HG03432 (cell line): ENCODE results near the gene NPEPL1.

Source experiments
- ATAC-seq: cut with Tn5 transposase; IDR thresholded peaks from one replicate; pipeline ENCODE4 v1.9.1; 2021; ENCODE audit warnings: mild to moderate bottlenecking, moderate library complexity; ENCODE audit not compliant: unreplicated experiment

NPEPL1 gene

DNA sequence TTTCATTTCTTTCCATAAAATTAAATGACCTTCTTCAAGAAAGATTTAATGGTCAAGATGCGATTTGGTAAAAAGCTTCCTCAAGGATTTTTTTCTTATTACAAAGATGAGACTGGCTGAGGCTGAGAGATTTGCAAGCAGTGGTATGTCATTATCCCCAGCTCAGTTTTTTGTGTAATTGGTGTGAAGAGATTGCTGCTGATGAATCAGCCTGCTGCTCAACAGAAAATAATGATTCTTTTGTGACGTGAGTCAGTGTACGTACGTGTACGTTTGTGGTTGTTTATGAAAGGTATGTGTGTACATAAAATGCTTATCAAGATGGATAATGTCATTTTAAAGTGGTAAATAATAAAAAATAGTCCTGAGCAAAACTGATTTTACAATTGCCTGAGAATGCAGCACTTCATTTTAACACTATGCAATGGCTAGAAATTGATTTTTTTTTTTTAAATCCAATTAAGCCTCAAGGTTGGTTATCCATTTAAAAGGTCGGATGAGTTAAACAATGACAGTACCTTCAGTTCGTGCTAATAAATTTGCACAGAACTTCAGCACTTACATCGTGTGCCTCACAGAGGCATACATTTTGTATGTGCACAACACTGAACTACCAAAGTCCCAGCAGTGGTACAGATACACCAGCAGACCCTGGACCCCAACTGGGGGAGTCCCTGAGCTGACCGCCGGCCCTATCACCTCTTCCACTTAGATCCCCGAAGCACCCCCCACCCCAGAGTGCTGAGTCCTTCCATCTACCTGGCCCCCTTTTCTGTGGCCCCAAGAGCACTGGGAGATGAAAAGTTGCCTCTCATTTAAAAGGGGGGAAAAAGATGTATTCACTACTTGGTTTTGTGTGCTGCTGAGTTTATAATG lies 9.7 kb upstream of the NPEPL1 start:
- no peak for ATAC-seq

DNA sequence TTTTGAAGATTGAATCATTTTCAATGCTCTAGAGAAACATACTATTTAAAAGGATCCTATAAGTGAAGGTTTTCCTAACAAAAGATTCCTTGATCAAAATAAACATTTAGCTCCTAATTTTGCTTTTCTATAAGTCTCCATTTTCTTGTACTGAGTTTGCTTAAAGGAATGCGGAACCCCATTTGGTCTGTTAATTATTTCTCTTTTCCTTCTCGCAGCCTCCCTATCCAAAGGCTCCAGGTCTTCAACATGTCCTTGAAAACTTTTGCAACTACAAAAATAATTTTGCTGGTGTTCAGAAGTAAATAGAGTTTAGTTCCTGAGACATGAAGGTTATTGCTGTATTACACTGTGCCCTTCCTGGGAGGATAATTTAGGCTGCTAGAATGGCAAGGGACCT lies 8.3 kb upstream of the NPEPL1 start:
- ATAC-seq: no peak

DNA sequence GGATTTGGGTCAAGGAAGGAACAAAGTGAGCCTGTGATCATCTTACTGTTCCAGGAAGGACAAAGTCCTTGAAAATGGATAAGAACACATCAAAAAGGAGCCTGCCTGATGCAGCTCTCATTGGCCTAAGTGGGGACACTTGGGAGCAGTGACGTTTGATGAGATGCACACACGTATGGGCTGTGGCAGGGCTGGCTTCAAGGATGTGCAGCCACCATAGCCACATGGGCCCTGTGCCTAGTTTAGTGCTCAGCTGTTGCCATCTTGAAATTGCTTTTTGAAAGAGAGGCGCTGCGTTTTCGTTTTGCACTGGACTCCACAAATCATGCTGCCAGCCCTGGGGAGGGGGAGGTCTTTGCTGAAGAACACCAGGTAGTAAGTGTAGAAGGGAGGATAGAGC lies 6.6 kb upstream of the NPEPL1 start:
- ATAC-seq: no peak

DNA sequence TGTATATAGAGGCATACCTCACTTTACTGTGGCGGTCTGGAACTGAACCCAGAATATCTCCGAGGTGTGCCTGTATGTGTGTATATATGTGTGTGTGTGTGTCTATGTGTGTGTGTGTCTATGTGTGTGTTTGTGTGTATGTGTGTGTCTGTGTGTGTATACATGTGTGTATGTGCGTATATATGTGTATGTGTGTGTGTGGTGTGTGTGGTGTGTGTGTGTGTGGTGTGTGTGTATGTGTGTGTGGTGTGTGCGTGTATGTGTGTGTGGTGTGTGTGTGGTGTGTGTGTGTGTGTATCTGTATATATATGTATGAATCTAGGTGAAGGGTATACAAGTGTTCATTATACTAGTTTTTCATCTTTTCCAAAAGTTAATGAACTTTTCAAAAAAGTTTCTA lies 4.2 kb upstream of the NPEPL1 start:
- ATAC-seq: no peak

DNA sequence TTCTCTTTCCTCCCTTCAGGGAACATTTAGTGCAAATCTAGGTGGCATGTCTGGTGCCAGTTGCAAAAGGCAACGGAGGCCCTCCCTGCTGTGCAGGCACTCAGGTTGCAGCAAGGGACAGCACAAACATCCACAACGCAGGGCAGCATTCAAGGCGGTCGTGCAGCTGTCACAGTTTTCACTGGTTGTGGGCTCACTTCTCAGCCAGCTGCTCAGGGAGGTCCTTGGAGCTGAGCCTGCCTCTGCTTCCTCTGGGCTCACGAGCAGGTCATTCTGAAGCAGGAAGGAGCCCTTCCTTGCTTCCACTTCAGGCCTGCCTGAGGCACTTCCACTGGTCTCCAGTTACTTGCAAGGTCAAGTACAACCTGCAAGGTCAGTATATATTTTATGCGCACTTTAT lies 3.8 kb upstream of the NPEPL1 start:
- no peak for ATAC-seq

DNA sequence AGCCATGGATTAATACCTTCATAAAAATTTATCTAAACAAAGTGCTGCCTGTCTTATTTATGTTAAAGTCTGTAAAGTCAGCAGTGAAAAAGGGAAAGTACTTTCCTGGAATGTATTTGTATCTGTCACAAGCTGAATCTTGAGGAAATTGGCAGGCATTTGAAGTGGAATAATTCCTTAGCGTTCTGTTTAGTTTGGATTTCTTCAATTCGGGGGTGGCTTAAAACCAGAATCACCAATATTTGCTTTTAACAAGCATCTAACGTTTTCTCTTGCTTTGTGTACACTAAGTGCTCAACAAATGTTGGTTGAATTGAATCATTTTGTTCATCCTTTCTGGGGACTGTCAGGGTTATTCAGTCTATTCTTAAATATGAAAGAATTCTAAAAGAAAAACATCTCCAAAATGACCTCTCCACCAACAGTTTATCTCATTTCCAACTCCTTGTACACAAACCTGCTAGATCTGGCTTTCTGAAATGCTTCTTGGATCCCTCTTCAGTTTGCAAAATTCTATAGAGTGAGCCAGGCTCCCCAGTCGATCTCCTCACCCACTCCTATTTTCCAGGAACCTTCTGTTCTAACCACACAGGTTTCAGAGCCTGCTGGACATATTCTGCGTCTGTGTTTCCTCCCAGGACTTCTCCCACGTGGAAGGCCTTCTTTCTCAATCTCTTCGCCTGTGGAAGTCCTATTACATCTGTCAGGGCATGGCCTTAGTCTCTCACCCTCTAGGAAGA lies 2.0 kb upstream of the NPEPL1 start:
- ATAC-seq: no peak

DNA sequence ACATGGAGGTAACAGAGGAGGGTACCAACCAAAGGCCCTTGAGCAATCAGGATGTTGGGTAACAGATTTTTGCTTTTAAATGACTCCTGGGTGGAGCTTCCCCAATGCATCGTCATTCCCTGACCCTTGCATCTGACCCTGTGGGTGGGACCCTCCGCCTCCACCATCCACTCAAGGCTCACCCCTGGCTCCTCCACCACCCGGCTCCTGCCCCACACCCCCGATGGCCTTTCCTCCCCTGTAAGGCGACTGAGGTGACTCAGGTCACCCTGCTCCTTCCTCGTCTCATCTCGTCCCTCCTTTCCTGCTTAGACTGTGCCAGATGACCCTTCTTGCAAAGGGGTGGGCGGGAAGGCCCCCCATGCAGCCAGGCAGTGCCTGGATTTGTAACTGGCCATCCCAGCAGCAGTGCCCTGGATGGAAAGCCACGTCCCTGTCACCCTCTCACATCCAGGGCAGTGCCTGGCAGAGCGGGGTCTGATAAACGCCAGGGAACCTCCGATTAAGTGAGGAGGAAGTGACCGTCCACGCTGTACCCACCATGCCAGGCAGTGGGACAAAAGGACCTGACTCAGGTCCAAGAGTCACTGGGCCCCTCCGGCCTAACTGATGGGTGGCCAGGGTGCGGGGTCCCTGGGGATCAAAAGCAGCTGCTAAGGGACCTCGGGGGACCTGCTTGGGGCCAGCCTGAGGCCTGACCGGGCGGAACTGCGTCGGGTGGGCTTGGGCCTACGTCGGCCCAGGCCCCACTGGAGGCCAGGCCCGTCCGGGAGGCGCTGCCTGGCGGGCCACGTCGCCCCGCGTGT lies 624 bp upstream of the NPEPL1 start:
- ATAC-seq: no peak

DNA sequence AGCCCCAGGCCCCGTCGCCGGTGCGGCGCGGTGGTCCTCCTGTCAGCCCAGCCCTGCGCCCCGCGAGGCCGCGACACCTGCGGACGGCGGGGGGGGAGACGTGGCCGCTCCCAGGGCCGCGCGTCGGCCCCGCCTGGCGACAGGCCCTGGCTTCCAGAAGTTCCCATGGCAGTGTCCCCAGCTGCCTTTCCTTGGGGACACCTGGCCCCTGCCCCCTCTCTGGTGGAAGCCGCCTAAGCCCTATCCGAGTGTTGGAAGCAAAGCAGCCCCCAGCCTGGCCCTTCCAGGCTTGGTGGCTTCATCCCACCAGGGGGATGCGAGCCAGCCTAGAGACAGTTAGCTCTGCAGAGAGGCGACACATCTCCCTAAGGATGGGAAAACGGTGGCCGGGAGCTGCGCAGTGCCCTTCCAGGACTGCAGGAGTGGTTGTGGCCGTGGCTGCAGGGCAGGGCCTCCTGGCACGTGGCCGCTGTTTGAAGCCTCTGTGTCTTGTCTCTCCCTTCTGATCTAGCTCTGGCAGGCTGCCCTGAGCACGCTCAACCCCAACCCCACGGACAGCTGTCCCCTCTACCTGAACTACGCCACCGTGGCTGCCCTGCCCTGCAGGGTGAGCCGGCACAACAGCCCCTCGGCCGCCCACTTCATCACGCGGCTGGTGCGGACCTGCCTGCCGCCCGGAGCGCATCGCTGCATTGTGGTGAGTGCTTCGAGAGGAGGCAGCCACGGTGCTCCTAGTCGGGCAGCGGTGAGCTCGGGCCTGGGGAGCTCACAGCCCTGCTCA lies 816 bp downstream of the NPEPL1 start:
- ATAC-seq: peak; percentile 41

DNA sequence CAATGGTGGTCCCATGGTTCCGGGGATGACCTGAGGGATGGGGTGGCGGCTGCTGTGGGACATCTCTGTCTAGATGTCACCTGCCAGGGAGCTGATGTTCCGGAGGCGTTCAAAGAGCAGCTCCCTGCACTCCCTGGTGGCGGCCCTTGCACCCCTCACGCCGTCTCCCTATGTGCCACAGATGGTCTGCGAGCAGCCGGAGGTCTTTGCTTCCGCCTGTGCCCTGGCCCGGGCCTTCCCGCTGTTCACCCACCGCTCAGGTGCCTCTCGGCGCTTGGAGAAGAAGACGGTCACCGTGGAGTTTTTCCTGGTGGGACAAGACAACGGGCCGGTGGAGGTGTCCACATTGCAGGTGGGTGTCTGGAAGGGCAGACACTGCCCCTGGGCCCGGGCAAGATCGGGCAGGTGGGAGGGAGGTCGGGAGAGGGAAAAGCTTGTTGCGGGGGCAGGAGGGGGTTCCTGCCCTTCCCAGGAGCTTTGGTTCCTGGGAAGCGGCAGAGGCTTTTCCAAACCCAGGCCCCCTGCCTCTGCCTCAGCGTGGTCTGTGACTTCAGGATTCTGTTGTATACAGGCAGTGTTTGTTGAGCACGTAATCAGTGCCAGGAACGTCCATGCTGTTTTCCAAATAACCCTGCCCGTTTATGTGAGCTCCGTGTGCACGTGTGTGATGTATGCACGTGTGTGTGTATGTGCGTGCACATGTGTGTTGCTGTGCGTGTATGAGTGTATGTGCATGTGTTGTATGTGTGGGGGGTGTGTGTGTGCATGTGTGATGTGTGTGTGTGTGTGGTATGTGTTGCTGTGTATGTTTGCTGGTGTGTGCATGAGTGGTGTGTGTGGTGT lies 1.9 kb downstream of the NPEPL1 start:
- ATAC-seq: no peak

DNA sequence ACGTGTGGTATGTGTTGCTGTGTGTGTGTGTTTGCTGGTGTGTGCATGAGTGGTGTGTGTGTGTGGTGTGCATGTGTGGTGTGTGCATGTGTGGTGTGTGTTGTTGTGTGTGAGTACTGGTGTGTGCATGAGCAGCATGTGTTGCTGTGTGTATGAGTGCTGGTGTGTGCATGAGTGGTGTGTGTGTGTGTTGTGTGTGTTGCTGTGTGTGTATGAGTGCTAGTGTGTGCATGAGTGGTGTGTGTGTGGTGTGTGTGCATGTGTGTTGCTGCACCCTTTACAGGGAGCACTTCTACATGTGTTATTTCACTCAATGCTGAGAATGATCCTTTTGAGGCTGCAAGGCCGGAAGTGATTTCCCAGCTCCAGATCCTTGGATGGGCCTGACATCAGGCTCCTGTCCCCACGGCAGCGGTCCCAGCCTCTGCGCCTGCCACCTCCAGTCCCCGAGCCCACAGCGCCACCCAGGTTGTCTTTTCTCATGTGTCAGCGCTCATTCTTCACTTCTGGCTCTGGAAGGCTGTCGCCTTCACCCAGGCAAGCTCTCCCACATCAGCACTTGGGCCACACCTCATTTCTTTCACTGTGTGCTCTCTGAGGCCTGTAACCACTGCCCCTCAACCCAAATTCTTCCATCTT lies 2.6 kb downstream of the NPEPL1 start:
- ATAC-seq: no peak

DNA sequence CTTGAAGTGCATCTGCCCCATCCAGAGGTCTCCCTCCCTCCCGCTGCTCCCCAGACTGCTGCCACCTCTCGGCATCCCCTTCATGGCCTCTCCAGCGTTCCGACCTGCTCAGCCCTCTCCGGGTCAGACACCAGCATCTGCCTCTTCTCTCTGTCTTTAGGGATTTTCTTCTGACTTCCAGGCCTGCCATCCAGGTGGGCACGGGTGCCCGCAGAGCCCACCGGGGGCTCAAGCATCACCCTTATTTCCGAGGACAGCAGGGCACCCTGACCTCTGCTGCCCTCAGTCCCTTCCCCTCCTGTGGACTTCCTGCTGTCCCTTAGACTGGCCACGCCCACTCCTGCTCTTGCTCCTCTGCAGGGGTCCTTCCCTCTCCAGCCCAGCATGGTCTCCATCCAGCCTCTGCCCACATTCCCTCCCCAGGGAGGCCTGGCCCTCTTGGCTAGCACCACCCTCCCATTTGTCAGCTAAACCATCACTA lies 3.3 kb downstream of the NPEPL1 start:
- no peak for ATAC-seq

DNA sequence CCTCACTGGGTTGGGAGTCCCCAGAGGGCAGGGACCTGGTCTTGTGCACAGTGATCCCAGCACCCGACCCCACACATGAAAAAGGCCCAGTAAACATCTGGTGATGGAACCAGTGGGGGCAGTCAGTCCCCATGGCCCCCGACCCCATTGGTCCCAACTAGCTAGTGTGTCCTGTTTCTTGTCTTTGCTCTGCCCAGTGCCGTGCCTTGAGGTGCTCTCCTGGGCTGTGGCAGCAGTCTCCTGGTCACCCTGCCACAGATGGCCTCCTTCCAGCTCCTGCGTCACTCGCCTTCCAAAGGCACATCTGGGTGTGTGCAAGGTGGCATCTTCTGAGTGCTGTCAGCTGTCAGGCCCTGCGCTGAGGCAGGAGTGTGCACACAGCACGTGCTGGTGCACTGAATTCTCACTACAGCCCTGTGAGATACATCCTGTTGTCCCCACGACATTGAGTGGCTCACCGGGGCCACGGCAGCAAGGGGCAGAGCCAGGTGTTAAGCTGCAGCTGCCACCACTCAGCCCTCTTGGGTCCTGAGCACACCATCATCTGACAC lies 3.9 kb downstream of the NPEPL1 start:
- no peak for ATAC-seq

DNA sequence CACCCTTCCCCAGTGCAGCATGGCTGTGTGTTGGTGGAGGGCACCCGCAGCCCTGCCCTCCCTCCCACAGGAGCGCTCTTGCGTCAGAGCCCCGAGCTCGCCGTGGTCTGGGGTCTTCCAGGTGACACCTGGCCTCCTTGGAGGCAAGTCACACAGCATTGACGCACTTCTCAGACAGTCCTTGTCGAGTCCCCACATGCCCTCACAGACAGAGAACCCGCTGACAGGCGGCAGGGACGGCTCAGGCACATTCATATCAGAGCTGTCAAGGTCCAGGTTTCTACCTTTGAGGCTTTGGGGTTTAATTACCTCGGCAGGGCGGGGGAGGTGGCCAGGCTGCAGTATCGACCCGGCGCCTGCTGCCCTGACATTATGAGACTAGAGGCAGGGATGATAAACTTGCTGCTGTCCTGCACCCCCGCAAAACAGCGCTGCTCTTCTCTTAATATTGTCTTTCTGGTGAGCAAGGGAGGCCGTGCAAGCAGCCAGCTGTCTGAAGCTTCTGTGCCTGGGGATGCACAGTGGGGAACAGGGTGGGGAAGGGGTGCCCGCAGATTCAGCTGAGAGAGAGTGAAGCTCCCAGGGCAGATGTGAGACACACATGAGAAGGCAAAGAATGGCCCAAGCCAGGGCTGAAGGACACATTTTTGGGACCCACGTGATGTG lies 4.7 kb downstream of the NPEPL1 start:
- ATAC-seq: no peak

DNA sequence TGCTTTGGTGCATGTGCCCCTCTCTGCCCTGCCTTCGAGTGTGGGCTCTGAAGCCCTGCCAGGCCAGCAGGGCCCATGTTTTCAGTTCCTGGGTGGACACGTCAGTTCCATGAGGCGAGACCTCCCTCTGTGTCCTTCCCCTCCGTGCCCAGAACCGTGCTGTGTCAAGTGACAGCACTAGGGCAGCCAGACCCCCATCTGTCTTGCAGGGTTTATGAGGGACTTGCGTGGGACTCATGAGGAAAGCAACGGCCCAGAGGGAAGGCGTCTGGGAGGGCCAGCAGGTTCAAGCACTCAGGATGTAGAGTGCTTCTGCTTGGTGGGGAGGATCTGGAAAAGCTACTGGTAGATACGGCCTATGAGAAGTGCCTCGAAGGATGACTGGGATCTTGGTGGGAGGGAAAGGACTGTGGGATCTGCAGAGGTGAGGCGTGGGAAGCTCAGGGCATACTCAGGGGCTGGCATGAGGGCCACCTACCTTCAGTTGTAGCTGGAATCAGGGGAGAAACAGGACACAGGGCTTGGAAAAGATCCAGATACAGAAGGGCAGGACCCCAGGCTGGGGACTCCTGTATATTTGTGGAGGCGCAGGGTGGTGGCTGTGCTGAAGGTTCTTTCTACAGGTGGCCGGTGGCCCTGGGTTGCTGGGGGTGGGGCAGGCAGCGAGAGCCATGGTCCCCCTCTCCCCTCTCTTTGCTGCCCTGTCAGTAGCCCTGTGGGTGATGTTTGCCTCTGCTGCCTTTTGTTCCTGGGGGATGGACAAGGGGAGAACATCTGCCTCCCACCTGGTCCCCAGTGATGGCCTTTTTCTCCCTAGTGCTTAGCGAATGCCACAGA lies 5.5 kb downstream of the NPEPL1 start:
- no peak for ATAC-seq

DNA sequence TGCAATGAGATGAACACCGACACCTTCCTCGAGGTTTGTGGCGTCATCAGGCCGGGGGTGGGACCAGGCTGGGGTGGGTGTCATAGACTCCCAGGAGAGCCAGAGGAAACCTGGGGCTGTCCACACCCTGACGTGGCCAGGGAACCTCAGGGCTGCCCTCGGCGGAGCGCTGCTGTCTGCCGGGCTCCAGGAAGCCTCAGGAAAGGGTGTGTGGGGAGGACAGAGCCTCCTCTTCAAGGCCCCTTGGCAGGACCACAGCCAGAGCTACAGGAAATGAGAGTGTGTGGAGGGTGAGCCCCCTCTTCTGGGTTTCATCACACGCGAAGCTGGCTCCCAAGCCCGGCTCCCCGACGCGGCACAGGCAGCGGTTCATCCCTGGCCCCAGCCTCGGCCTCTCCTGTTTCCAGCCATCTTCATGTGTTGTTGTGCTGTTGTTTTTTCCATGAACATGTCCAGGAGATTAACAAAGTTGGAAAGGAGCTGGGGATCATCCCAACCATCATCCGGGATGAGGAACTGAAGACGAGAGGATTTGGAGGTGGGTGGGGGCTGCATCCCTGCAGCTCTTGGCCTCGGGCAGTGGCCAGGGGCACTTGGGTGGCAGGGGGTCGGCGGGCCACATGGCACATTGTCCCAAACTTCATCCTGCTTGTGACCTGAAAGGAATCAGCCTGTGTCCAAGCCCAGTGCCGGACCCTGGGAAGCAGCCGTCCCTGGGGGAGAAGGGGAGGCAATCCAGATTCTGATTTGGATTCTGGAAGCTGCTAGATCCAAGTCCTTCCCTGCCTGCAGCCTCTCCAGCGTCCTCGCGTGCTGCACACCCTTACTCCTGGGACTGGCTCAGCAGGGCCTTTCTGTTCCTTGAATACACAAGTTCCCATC lies 6.4 kb downstream of the NPEPL1 start:
- no peak for ATAC-seq

DNA sequence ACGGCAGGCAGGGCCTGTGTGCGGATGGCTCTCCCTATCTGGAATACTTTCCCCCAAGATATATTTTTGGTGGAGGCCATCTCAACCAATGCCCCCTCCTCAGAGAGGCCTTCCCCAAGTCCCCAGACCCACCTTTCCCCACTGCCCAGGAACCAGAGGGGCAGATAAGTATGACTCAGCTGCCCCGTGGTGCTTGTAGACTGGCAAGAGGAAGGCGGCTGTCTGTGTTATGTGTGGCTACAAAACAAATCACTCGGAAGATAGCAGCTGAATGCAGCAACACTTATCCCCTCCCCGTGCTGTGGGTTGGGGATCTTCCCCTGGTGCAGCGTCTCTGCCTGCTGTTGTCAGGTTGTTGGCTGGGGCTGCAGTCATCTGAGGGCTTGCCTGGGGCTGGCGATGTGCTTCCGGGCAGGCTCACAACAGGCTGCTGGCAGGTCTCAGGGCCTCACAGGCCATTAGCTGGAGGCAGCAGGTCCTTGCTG lies 7.1 kb downstream of the NPEPL1 start:
- ATAC-seq: no peak
